ENCODE results near the gene KCNQ5.

The KCNQ5 gene

DNA sequence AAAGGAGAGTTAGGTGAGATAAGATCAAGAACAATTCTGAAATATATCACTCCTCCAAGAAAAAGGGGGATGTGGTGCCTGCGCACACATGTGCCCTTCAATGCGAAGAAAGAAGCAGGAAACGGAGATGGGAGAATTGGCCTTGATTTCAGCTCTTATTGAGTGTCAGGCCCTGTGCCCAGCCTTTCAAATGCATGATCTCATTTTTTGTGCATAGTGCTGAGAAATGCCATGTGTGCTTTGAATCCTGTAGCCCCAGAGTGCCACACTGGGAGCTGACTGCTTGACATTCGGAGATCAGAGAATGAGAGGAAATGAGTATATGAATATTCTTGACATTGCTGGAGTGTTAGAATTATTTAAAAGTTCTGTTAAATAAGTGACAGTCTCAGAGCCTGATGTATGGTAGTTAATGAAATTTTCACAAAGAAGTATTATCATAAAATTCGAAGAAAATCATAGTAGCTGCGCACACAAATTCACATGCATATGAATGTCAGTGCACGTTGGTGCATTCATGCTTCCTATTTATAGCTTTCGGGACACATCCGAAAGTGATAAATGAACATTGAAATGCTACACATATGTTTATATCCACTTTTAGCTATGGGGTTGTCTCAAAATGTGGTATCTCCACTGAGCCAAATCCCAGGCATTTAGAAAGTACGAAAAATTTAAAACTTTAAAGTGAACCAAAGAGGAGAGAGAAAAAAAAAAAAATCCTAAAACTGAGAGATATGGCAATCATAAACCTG lies 172.0 kb downstream of the KCNQ5 start:
- no peak for DNase-seq (ENCODE audit: low read depth, low spot score)

DNA sequence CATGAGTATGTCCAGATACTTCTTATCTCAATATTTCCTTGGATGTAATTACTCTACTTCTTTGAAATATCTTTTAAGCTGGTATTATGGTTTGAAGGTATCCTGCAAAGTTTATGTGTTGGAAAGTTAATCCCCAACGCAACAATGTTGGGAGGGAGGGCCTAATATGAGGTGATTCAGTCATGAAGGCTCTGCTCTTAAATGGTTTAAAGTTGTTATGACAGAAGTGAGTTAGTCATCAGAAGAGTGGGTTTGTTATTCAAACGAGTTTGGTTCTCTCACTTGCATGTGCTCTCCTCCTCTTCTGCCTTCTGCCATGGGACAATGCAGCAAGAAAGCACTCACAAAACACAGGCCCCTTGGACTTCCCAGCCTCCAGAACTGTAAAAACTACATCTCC lies 176.3 kb downstream of the KCNQ5 start:
- DNase-seq (ENCODE audit: low read depth, low spot score): no peak

DNA sequence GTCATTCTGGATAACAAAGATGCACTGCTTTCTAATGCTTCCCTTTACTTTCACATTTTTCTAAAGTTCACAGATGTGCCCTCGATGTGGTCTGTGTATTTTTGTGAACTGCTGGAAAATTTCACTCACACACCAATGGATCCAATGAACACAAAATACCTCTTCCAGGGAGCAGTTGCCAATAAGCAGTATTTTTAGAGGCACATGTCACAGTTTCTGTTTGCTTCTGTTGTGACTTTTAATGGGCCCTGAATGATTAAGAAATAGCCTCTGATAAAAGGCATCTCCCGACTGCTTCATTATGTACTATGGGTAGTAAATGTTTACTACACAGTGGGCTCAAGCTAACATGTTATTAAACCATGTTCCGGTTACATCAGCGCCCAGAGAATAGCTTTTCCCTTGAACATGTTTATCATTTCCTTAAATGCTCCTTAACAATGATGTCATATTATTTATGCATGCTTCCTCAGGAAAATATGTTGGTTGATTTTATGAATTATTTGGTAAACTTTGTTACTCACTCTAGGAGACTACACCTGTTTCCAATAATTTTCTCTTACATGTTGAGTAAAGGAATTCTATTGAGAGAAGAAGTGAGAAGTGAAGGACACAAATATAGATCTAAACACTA lies 188.0 kb downstream of the KCNQ5 start:
- no peak for DNase-seq (ENCODE audit: low read depth, low spot score)

DNA sequence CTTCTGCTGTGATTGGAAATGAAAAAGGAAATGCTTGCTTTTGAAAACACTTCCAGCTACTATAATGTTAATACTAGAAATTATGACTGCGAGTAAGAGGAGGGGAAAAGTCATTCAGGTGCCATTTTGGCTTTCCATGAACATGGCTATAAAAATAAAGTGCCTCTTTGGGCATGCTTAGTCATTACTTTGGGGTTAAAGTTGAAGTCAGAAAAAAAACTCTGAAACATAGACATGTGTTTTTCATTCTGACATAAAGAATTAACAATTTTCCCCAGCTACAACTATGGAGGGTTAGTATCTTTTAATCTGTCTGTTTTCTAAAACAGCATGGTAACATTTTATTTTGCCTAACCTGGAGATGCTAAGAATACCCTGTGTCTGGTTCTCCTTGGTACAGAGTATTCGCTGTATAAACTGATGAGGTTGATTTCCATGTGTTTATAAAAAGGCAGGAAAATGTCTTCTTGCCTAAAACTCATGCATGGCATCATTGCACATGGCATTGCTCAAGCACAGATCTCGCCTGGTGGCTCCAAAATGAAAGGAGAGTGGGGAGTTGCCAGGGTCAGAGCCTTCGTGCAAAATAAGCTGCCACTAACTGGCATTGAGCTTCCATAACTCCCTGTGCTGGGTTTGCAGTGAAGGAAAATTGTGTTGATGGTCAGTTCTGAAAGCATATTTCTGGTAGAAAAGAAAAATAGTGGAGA lies 188.9 kb downstream of the KCNQ5 start:
- DNase-seq (ENCODE audit: low read depth, low spot score): no peak

DNA sequence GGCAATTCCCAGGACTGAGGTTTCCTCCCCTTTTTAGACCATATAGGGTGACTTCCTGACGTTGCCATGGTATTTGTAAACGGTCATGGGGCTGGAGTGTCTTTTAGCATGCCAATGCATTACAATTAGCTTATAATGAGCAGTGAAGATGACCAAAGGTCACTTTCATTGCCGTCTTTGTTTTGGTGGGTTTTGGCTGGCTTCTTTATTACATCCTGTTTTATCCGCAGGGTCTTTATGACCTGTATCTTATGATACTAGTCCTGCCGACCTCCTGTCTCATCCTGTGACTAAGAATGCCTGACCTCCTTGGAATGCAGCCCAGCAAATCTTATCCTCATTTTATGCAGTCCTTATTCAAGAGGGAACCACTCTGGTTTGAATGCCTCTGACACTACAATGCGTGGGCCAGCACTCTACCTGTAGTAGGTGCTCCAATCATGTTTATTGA lies 190.1 kb downstream of the KCNQ5 start:
- peak; percentile 14 for DNase-seq (ENCODE audit: low read depth, low spot score)

DNA sequence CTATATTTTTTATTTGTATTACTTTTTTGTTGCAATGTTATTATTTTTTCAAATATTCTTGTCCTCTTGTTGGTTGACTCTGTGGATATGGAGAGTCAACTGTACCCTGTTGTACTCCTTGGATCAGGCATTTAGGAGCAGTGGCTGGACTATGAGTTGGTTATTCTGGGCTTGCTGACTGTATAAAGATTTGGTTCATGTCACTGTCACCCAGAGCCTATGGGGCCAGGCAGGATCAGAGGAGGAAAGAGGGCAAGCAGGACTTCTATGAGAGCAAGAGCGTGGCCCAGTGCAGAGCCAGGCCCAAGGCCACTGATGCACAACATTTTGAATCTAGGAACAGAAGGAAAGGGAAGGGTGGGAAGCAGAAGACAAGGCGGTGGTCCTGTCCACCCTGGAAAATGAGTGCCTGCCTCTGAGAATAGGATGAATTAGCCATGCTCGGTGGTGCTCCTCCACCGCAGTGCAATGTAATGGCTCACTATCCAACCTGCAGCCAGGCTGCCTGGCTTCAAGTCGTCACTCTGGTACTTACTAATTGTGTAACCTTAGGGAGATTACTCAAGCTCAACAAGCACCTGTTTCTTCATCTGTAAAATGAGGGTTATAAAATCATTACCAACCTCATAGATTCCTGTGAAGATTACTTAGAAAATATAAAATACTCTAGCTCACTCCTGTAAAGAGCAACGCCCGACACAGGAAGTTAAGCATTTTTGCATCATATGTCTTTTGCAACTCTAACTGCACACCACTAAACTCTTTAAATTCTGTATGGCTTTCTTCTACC lies 192.1 kb downstream of the KCNQ5 start:
- no peak for DNase-seq (ENCODE audit: low read depth, low spot score)

DNA sequence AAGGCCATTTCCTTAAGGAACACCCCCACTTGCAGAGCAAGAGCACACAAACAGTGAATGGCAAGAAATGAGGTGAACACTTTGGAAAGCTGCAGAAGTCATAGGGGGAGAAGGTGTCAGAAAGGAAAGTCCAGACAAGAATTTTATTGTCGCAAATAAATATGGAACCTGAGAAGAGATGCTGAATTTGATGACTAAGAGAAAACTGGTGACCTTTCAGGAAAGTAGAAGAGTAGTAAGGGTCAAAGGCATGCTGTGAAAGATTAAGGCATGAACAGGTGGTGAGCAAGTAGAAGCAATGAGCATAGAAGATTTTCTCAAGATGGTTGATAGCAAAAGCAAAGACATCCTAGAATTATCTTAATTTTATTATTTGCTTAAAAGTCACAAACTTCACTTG lies 194.2 kb downstream of the KCNQ5 start:
- DNase-seq (ENCODE audit: low read depth, low spot score): no peak

DNA sequence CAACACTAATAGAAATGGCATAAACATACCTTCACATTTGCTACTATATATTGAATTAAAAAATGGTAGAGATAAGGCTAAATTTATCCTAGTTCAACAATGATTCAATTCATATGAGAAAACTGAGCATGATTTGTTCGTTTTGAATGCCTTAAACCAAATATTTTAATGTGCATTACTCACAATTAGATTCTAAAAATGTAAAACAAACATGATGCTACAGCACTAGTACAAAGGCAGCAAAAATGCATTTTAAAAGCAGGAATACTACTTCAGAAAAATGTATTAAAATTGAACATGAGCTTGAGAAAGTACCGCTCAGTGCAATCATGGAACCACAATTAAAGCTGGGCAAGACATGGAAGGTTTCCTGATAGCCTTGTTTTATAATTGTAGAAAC lies 195.3 kb downstream of the KCNQ5 start:
- DNase-seq (ENCODE audit: low read depth, low spot score): no peak

DNA sequence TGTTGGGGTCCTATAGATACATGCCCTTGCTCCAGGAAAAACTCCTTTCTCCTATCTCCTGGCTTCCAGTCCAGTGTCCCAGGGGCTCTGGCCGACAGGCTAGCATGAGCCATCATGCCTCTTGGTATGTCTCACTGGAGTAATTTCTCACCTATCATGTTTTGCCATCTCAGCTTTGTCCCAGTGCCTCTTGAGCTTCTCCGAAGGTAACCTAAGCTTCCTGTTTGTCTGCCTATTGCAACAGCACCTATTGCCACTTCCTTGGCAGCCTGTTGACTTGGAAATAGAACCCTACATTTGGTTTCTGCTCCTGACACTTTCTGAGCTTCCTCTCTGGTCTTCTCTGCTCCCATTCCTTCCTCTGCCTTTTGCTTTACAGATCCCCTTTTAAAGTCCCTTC lies 197.7 kb downstream of the KCNQ5 start:
- DNase-seq (ENCODE audit: low read depth, low spot score): no peak

DNA sequence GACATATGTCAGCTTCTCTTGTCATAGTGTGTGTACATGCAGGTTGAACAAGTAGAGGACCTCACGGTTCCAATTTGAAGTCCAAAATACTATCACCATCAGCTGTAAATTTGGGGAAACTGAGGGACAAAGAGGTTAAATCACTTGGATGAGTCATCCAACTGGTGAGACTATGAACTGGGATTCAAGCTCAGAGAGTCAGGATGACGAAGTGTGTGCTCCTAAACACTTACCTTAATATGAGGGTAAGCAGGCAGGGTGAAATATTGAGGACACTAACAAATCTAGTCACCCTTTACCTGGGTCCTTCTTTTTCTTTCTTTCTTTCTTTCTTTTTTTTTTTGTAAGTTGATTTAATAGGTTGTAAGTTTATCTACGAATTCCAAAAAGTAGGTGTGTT lies 198.3 kb downstream of the KCNQ5 start:
- no peak for DNase-seq (ENCODE audit: low read depth, low spot score)

DNA sequence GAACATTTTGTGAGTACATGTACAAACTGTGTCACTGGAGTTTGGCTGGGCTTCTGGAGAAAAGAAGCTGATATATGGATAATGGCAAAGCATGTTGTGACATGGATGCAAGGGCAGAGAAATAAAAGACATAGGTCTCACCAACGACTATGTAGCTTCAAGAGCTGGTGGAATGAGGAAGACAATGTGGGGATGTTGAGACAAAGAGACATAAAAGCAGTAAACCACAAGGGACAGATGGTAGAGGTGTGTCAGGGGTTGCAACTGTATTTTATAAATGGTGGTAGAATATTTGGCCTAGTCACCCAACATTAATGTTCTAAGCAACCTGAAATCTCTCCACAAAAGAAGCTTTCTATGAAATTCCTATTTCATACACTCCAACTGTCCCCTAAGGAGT lies 199.0 kb downstream of the KCNQ5 start:
- DNase-seq (ENCODE audit: low read depth, low spot score): no peak

DNA sequence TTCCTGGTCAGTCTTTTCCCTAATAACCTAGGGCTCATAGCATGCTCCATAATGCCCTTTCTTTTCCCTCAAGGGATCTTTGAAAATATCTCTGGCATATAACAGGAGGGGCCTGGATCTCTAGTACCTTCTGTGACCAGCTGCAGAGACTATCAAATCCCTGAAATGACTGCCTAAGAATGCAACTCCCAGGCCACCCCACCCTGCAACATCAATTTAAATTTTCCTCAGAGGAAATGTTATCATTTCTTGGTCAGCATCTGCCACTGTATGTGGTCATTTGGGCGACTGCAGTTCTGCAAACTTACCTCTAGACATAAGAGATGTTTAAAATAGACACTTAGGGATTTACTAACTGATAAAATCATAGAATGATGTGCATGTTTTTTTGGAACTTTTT lies 200.2 kb downstream of the KCNQ5 start:
- DNase-seq (ENCODE audit: low read depth, low spot score): no peak

DNA sequence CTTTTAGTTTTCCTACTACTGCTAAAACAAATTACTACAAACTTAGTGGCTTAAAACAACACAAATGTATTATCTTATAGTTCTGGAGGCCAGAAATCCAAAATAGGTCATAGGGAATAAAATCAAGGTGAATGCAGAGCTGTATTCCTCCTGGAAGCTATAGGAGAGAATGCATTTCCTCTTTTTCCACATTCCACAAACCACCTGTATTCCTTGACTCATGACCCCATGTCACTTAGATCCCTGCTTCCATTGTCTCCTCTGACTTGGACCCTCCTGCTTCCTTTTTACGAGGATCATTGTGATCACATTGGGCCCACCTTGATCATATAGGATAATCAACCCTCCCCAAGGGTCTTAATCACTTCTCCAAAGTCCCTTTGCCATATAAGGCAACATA lies 200.8 kb downstream of the KCNQ5 start:
- no peak for DNase-seq (ENCODE audit: low read depth, low spot score)

DNA sequence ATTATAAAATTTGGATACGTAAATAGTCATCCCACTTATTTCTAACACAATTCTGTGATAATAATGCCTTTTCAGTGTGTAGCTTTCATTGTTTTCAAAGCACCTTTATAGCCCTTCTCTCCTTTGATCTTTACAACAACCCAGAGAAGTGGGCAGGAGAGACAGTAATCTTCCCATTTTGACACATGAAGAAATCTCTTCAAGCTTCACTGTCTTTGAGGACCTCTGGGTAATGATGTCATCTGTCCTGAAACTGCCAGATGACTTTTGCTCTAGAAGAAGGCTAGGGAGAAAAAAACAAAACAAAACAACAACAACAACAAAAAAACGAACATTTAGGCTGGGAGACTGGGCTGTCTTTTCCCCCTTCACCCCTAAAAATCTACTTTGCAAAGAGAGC lies 203.0 kb downstream of the KCNQ5 start:
- DNase-seq (ENCODE audit: low read depth, low spot score): no peak

DNA sequence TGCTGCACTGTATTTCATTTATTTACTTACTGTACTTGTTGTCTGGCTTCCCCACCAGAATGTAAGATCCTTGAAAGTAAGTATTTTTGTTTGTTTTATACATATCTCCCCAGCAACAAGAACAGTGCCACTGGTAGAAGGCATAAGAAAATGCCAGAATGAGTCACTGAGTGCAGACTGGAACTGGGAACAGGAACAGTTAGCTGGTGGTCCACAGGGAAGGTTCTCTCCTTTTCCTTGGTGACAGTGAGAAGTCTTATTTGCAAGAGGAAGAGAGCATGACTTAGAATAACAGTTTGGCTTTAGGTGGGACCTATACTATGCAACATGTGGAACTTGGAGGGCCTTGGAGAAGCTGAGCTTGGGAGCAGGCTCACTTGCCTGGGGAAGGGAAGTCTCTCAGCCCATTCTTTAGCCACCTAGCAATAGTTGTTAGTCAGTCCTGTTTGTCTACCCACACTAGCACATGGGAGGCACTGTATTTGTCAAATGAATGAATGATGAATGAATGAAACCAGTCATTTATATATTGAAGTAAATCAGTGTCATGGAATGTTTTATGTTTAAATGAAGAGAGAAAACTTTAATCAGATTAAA lies 203.5 kb downstream of the KCNQ5 start:
- no peak for DNase-seq (ENCODE audit: low read depth, low spot score)

DNA sequence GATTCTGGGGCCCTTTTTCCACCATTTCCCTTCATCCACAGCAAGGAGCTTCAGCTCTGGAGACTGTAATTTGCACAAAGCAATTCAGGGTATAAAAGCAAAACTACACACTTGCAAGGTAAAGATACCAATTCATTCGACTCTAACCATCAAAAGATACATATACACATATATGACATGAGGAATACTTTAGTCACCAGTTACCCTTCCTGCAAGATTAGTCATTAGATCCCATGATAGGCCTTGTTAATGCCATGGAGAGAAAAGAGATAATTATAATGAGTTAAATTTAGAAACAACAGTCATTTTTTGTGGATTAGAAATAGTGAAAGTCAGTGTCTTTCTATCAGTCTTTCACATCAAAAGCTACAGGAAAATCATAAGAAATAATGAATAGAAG lies 204.2 kb downstream of the KCNQ5 start:
- DNase-seq (ENCODE audit: low read depth, low spot score): no peak

DNA sequence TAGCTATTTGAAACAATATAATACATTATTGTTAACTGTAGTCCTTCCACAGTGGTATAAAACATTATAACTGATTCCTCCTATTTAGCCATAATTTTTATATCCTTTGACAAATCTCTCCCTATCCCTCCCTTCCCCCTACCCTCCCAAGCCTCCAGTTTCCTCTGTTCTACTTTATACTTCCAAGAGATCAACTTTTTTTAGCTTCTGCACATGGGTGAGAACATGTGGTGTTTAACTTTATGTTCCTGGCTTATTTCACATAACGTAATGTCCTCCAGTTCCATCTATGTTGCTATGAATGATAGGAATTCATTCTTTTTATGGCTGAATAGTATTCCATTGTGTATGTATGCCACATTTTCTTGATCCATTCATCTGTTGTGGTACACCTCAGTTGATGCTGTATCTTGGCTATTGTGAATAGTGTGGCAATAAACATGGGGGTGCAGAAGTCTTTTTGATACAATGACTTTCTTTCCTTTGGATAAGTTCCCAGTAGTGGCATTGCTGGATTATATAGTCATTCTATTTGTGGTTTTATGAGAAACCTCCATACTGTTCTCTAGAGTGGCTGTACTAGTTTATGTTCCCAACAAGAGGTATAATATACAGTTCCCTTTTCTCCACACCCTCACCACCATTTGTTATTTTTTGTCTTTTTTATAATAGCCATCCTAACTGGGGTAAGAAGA lies 205.0 kb downstream of the KCNQ5 start:
- no peak for DNase-seq (ENCODE audit: low read depth, low spot score)

DNA sequence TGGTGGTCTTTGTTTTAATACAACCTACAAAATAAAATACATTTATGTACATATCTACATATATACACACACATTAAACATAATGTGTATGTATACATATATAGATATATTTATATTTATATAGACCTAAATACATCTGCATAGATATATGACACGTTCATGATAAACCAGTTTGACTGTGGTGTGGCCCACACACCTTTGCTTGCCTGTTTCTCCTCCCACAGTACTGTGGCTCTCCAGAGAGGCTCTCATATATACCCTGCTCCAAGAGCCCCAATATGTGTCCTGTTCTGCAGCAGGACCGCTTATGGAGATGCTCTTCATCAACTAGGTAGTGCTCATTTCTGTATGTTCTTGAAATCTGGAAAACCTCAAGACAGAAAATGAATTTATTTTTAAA lies 207.0 kb downstream of the KCNQ5 start:
- no peak for DNase-seq (ENCODE audit: low read depth, low spot score)

DNA sequence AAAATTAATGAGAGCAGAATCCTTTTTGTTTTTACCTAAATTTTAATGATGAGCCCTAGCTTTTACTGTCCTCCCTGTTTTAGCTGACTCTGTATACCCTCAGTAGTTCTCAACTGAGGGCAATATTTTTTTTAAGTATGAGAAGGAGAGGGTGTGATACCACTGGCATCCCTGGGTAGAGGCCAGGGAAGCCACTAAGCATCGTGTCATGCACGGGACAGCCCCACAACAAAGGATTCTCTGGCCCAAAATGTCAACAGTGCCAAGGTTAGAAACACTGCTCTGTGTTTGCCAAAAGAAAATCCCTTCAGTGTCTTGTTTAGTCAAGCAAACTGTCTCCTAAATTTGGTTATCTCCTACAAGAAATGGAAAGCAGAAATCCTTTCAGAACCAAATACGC lies 210.4 kb downstream of the KCNQ5 start:
- no peak for DNase-seq (ENCODE audit: low read depth, low spot score)

DNA sequence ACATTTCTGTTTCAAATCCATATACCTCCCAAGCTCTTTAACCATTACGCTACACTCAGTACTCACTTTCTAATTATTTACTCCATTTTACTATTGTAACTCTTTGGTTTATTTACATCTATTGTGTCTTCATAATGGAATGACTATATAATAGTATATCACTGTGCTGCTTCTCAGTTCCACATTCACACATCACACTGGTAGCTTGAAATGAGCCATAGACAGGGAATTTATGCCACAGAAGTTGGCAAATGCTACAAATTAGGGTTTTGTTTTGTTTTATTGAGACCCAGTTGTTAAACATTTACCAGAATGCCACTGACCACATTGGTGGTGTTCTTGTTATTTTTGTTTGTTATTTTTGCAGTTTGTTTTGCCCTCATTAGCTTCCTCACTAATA lies 213.9 kb downstream of the KCNQ5 start:
- DNase-seq (ENCODE audit: low read depth, low spot score): no peak

DNA sequence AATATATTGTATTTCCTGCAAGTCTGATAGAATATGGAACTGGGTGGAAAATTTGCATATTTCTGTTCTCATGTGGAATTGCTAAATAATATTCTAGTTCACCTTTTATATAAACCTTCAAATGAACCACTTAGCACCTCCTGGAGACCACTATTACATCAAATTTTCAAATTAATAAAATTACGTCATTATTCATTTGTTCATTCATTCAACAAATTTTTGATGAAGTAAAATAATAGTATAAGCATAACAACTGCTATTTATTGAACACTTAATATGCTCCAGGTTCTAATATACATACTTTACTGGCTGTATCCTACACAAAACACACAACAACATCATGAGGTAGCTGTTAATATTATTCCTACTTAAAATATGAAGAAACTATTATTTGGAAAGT lies 215.1 kb downstream of the KCNQ5 start:
- DNase-seq (ENCODE audit: low read depth, low spot score): no peak

Measured in ELF-1 (cell line).